AG10803 (cell line): ENCODE data around the gene MTX3.

Experiments
- DNase-seq: peaks from one replicate; pipeline ENCODE4 v3.0.0; 2010; ENCODE audit warnings: low read depth
- H3K4me3 ChIP-seq: 2 replicates; pipeline ENCODE4 v1.5.1; 2011; ENCODE audit warnings: mild to moderate bottlenecking, low read length, control low read depth
- TF ChIP-seq, protein P1 (sequence below): conservative IDR thresholded peaks from 2 replicates; pipeline ENCODE4 v1.5.1; 2011; ENCODE audit warnings: mild to moderate bottlenecking, low read length, control low read depth, inconsistent platforms

Gene MTX3

DNA sequence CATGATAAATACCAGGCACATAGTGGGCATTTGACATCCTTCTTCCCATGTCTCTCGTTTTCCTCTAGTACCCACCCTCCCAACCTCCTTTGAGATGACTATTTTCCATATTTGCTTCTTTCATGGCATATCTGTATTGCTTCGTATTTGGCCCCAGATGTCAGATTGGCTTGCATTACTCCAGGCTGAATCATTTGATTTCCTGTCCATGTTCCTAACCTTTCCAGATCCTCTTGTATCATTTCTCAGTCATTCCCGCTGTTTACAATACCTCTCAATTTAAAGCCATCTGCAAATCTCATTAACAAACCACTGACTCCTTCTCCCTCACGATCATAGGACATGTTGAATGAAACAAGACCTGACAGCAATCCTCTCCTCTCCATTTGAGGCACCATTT lies 19.9 kb downstream of the MTX3 start:
- H3K4me3 ChIP-seq: no peak overlapping the region
- TF ChIP-seq, protein P1, sequence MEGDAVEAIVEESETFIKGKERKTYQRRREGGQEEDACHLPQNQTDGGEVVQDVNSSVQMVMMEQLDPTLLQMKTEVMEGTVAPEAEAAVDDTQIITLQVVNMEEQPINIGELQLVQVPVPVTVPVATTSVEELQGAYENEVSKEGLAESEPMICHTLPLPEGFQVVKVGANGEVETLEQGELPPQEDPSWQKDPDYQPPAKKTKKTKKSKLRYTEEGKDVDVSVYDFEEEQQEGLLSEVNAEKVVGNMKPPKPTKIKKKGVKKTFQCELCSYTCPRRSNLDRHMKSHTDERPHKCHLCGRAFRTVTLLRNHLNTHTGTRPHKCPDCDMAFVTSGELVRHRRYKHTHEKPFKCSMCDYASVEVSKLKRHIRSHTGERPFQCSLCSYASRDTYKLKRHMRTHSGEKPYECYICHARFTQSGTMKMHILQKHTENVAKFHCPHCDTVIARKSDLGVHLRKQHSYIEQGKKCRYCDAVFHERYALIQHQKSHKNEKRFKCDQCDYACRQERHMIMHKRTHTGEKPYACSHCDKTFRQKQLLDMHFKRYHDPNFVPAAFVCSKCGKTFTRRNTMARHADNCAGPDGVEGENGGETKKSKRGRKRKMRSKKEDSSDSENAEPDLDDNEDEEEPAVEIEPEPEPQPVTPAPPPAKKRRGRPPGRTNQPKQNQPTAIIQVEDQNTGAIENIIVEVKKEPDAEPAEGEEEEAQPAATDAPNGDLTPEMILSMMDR: no peak
- peak; percentile 83 for DNase-seq

DNA sequence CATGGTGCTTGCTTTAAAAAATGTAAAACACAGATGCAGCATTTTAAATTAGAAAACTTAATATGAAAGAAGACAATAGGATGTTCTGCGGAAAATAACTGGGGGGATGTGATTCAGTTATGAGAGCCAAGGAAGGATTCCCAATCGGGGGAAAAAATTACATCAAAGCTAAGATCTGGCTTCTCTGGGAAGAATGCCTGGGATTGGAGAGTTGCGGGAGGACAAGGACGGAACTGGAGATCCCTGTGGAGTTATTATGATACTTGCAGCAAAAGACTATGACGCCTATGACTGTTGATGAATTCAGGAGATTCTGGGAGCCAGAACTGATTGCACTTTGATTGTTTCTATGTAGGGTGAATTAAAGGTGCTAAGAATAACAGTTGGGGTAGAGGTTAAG lies 24.6 kb downstream of the MTX3 start:
- TF ChIP-seq, protein P1: no peak
- DNase-seq: no peak
- H3K4me3 ChIP-seq: no peak overlapping the region

DNA sequence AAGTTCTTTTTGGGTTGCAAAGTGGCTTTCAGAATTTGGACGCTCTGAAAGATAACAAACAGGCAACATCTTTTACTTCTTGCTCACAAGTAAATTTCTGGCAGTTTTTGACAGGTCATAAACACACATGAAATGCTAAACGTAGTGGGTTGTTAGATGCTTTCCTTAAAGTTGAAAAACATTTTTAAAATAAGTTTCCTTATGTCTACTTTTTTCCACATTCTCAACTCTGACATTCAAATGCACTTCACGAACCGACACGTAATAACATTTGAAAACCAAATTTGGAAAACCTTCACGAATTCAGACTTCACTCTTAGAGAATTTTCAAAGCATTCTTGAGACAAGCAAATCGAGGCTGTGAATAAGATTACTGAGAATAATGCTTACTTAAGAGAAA lies 26.9 kb downstream of the MTX3 start:
- no peak overlapping the region for H3K4me3 ChIP-seq
- no peak for DNase-seq
- TF ChIP-seq, protein P1: no peak

DNA sequence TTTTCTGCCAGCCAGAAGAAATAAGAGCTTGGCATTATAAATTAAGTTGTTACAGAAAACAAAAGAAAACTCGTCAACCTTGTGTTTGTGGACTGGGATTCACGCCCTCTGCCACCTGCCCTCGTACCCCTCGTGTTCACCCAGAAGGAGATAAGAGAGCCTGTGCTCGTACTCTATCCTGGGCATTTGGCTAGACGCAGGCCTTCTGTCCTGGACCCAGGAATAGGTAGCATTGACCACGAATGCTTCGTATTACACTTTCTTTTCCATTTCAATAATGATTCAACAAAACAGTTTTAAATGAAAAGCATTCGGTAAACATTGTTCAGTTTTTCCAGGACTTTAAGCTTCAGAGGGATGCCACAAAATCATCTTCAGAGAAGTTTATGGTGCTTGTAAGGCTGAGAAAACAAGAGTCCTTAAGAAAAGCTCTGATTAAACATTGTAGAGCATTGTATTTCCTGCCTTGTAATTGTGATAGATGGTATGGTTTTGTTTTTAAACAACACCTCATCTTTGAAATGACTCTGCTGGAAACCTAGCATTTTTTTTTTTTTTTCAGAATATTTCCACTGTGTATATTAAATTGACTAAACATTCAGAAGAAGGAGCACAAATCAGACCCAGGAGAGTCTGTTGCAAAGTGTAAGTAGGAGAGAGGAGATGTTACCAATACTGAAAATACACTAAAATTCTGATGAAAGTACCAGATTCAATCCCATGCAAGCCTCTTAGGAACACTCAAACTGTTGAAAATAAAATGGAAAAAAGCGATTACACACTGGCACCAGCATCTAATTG lies 27.6 kb downstream of the MTX3 start:
- TF ChIP-seq, protein P1: no peak
- no peak overlapping the region for H3K4me3 ChIP-seq
- DNase-seq: no peak

DNA sequence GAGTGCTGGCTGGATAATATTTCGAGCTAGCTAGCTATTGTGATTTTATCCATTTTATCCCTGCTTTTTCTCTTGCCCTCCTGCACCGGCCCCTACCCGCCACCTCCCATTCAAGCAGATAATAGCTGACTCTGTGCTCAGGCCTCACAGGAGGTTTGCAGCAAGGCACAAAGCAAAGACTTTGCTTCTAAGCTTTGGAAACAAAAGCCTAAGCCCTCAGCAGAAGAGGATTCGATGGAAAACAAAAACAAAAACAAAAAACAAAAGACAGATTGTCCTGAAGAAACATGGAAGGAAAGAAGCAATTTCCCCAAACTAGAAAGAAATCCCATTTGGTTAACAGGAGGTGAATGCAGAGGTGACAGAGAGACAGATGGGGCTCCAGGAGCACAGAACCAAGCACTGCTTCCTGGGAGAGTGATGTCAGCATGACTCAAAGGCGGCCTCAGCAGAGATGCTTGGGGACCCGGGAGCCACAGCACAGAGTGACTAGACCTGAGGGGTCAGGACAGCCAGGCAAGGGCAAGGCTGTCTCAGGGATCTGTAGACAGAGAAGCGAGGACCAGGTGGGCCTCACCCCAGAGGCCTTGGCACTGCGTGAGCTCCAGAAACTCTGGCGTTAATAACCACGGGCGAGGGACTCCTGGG lies 28.4 kb downstream of the MTX3 start:
- no peak overlapping the region for H3K4me3 ChIP-seq
- TF ChIP-seq, protein P1: no peak
- DNase-seq: no peak

DNA sequence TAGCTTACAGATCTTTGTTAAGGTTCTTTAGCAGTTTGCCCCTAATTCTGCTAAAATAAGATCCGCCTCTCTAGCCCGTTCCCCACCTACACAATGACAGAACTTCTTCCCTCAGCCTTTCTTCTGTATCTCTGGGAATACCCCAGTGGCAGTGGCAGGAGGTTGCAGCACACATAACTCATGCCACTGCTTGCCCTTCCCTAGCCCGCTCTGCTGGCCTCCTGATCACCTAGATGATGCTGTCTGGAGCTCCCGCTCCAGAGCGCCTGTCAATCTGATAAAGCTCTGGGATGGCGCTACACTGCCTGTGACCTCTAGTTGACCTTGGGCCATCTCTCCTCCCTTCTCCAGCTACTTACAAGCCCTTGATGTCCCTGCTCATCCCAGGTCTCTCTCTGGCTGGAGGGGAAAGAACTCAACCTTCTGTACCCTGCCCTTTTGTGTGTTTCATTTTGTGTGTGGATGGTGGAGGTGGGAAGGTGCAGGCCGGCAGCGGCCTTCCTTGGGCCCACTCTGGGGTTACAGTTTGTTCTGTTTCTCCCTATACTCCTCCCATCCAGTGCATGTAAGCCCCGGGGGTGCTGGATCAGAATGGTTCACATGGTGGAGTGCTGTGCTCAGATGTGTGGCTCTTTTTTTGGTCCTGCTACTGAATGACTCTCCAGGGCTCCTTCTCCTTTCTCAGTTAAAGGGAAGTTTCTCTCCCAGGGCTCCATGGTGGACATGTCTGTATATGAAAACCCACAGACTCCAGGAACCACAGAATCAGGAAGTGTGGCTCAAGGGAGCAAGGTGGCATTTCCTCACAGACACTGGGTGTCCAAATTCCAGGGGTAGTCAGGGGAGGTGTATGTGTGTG lies 29.1 kb downstream of the MTX3 start:
- H3K4me3 ChIP-seq: no peak overlapping the region
- TF ChIP-seq, protein P1: no peak
- no peak for DNase-seq
